Body of pancreas (tissue), 4 donors: Measurements from ENCODE around the gene CDH4.

Experiments
- POLR2A ChIP-seq, 3 donors: fragments of 450-650 bp; IDR thresholded peaks; one replicate each; pipeline ENCODE4 v1.6.1; 2016; ENCODE audit warnings: antibody characterized with exemption in 3 of 3, mild to moderate bottlenecking in 2 of 3
- TF ChIP-seq, protein P1 (sequence below), 7 experiments: fragments of 450-650 bp in 4 of 7; fragments of 200-600 bp in 3 of 7; sonication (generic) in 3 of 7; IDR thresholded peaks; one replicate each; pipeline ENCODE4 v1.5.1; 2016 to 2019; ENCODE audit warnings: antibody characterized with exemption in 7 of 7

GRCh38 chr20:61236713-61237112, 15.3 kb upstream of the CDH4 start:
- TF ChIP-seq, protein P1, sequence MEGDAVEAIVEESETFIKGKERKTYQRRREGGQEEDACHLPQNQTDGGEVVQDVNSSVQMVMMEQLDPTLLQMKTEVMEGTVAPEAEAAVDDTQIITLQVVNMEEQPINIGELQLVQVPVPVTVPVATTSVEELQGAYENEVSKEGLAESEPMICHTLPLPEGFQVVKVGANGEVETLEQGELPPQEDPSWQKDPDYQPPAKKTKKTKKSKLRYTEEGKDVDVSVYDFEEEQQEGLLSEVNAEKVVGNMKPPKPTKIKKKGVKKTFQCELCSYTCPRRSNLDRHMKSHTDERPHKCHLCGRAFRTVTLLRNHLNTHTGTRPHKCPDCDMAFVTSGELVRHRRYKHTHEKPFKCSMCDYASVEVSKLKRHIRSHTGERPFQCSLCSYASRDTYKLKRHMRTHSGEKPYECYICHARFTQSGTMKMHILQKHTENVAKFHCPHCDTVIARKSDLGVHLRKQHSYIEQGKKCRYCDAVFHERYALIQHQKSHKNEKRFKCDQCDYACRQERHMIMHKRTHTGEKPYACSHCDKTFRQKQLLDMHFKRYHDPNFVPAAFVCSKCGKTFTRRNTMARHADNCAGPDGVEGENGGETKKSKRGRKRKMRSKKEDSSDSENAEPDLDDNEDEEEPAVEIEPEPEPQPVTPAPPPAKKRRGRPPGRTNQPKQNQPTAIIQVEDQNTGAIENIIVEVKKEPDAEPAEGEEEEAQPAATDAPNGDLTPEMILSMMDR (IDR thresholded peaks at IDR 0.05), result no peak
- TF ChIP-seq POLR2A (IDR thresholded peaks at IDR 0.05), result no peak
